HG03060 (cell line): Measurements from ENCODE around the gene ZNF229.
"Not testable (repeated sequence)": the region's sequence is repeated elsewhere in the genome, so short reads cannot be mapped to it uniquely, and the experiment has no call there.

Experiments
- ATAC-seq: cut with Tn5 transposase; IDR thresholded peaks from one replicate; pipeline ENCODE4 v1.9.1; 2021; ENCODE audit warnings: low read depth, moderate number of reproducible peaks; ENCODE audit not compliant: unreplicated experiment

Gene ZNF229

GRCh38 chr19:44447916-44448674 lies at the start of gene ZNF229:
Gene ZNF229, minus strand, starts transcription at chr19:44448472. Its CDS starts 5,625 bp downstream, at chr19:44442847.
- ATAC-seq, result no peak

DNA sequence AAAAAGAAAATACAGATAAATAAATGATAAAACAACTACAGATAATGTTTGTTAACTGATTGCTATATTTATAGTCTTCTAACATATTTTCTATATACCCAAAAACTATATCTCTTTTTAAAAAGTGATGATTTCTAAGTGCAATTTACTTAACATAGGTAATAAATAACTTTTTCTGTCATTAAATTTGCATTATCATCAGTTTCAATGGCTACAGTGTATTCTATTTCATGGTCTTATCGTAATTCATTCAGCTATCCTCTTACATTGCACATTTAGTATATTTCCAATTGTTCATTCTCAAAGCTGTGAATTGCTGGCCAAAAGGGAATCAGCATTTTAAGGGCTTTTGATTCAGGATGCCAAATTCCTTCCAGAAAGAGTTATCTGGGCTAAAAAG lies 48.4 kb upstream of the ZNF229 start:
- ATAC-seq, result no peak

GRCh38 chr19:44476559-44477408 lies 28.5 kb upstream of the ZNF229 start:
- no peak for ATAC-seq

GRCh38 chr19:44468730-44469129 lies 20.5 kb upstream of the ZNF229 start:
- ATAC-seq, result not testable (repeated sequence)

GRCh38 chr19:44462600-44463286 lies 14.5 kb upstream of the ZNF229 start:
- not testable (repeated sequence) for ATAC-seq

DNA sequence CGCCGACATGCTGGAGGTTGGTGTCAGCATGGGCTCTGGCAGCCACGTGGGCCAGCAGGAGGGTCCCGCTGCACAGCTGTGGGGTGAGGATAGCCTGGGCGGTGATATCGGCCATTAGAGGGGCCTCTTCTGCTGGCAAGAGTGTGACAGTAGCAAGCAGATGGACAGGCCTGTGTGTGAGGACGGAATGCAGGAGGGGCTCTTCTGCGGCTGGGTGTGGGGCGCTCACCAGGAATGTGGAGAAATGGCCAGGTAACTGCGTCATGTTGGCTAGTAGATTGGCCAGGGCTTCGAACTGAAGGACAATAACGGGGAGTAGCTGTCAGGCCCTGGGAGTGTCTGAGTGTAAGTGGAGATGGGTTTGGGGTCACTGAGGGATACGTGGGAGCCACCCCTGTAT lies 7.7 kb upstream of the ZNF229 start:
- not testable (repeated sequence) for ATAC-seq

- ATAC-seq, result no peak
Observed at GRCh38 chr19:44455100-44455499, 6.8 kb upstream of the ZNF229 start.

- ATAC-seq, result no peak
Observed at GRCh38 chr19:44452367-44452766, 4.1 kb upstream of the ZNF229 start.

- ATAC-seq, result no peak
Observed at GRCh38 chr19:44451687-44452086, 3.4 kb upstream of the ZNF229 start.

GRCh38 chr19:44438441-44438840 lies 9.8 kb downstream of the ZNF229 start:
- ATAC-seq, result no peak

- no peak for ATAC-seq
Observed at GRCh38 chr19:44435441-44435840, 12.8 kb downstream of the ZNF229 start.

GRCh38 chr19:44430956-44431355 lies 17.3 kb downstream of the ZNF229 start:
- no peak for ATAC-seq

GRCh38 chr19:44415553-44415952 lies 32.7 kb downstream of the ZNF229 start:
- not testable (repeated sequence) for ATAC-seq

DNA sequence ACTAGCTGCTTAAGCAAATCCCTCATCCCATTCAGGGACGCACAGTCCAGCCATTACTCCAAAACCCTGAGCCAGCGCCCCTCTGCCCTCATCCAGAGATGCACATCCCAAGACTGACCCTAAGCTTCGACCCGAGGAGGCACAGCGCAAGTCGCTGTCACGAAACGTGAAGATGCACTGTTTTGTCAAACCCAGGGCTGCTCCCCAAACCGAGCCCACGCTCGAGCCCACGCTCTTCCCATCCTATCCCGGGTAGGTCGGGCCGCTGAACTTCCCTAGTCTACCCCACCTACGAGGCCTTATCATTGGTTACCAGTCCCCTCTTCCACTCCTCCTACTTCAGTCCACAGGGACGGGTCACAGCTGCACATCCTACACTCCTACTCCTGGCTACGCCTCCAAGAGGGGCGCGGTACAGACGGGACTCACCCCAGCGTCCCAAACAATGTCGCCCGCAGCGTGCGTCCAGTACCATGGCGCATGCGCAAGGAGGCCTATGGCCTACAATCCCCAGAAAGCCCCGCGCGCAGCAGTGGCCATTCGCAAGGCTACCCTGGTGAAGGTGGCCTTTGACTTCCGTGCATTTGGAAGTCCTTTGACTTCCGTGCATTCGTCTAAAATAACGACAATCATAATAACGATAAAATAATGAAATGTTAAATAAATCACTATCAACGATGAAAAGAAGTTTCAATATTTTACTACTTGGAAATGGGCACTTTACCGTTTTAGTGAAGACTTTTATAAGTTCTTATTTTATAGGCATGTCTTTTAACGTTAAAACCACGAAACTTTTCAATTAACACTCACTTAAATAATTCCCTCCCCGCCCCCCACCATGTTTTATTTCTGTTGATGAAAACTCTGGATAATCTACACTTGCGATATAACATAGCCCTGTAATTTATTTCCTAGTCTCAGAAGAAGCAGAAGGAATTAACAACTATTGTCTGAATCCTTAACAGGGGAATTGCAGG lies 46.8 kb downstream of the ZNF229 start, which contains the start of gene ZNF285:
Gene ZNF285, minus strand, starts transcription at position 470 of the 977 bp plus-strand sequence. CDS start 4,395 bp downstream, outside the sequence.
- no peak for ATAC-seq

DNA sequence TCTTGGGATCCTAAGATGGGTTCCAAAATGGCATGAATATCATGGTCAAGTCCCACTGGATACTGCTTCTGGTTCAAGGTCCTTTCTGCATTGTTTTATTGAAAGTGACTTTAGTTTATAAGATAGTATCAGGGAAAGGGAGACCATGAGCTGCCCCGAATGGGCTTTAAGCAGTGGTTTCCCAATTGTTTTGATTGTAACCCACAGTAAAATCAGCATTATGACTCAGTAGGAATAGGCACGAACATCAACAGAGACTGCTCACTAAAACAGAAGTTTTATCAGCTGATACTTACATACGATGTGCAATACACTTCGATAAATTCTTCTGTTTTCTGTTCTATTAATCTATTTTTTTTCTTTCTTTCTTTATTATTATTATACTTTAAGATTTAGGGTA lies 59.0 kb downstream of the ZNF229 start:
- not testable (repeated sequence) for ATAC-seq
